ENCODE measurements around the gene NCOA5.

DNA sequence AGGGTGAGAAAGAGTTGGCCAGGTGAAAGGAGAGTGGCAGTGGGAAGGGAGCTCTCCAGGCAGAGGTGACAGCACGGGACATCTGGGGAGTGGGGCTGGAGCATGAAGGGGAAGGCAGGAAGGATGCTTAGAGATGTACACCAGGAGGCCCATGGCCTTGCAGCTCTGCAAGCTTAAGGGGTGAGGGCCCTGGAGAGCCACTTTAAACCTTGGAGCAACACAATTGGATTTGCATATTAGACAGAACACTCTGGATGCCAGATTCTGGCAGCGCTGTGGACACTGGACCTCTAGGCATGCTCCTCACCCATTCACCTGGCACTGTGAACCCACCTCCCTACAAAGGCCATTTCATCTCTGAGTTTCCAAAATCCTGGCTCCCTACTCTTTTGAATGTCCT lies 24.7 kb upstream of the NCOA5 start:
- TF ChIP-seq POLR2A (IDR thresholded peaks at IDR 0.05), result no peak
- TF ChIP-seq, protein P1, sequence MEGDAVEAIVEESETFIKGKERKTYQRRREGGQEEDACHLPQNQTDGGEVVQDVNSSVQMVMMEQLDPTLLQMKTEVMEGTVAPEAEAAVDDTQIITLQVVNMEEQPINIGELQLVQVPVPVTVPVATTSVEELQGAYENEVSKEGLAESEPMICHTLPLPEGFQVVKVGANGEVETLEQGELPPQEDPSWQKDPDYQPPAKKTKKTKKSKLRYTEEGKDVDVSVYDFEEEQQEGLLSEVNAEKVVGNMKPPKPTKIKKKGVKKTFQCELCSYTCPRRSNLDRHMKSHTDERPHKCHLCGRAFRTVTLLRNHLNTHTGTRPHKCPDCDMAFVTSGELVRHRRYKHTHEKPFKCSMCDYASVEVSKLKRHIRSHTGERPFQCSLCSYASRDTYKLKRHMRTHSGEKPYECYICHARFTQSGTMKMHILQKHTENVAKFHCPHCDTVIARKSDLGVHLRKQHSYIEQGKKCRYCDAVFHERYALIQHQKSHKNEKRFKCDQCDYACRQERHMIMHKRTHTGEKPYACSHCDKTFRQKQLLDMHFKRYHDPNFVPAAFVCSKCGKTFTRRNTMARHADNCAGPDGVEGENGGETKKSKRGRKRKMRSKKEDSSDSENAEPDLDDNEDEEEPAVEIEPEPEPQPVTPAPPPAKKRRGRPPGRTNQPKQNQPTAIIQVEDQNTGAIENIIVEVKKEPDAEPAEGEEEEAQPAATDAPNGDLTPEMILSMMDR (IDR thresholded peaks at IDR 0.05 in 4 of 5, conservative IDR thresholded peaks at IDR 0.05 in 1 of 5), result no peak
